ENCODE measurements around the gene TSEN34. TPM values are rescaled to one million over a fixed set of nuclear protein-coding genes. Genes with fewer than 3 reads are reported as not detected.
"Not testable (repeated sequence)": the region's sequence is repeated elsewhere in the genome, so short reads cannot be mapped to it uniquely, and the experiment has no call there.

Gene TSEN34
- total and polyA plus RNA-seq, 2 donors (not counting 1 experiment from before 2014, with no cell fraction given) = 22.5 to 57.8 TPM

GRCh38 chr19:54209058-54209810 lies 18.1 kb downstream of the TSEN34 start:
- Histone ChIP-seq H3K27me3 (ENCODE audit: control insufficient read depth, insufficient read depth, low read length) (no peaks in the 10 kb centered on the region), H3K9ac (ENCODE audit: insufficient read depth, low read length) (peak overlapping the region; percentile 16), H3K4me2 (ENCODE audit: extremely low read depth, insufficient read depth, low read length) (peak overlapping the region; percentile 0), H3K4me1 (ENCODE audit: control insufficient read depth, extremely low read depth, insufficient read depth, low read length) (peaks cover 26% of the 10 kb centered on the region), H3K27ac (ENCODE audit: insufficient read depth, low read length) (peak overlapping the region; percentile 61), H3K79me2 (ENCODE audit: control insufficient read depth, insufficient read depth, low read length) (peaks cover 49% of the 10 kb centered on the region), H2AFZ (ENCODE audit: low read length) (no peak overlapping the region), H3K9me3 (ENCODE audit: control insufficient read depth, insufficient read depth, low read depth, low read length) (no peaks in the 10 kb centered on the region), H3K4me3 (replicated peaks in 1 of 4; ENCODE audit: control extremely low read depth in 1 of 4, insufficient read depth in 1 of 4, low read depth in 3 of 4, low read length in 4 of 4) (no peak overlapping the region), H3K36me3 (ENCODE audit: control insufficient read depth, insufficient read depth, low read length) (peaks cover 22% of the 10 kb centered on the region), H4K20me1 (ENCODE audit: control insufficient read depth, extremely low read depth, insufficient read depth, low read length) (no peaks in the 10 kb centered on the region)
- no peak for TF ChIP-seq CTCF (conservative IDR thresholded peaks at IDR 0.05 in 1 of 2, IDR thresholded peaks at IDR 0.05 in 1 of 2; ENCODE audit: low read depth in 1 of 2, low read length in 2 of 2)
- no peak for TF ChIP-seq EZH2 (IDR thresholded peaks at IDR 0.05; ENCODE audit: low read length, missing control alignments)
- peak in 1 of 2 donors; percentile 6 for DNase-seq (ENCODE audit: low read depth in 2 of 2)

GRCh38 chr19:54209811-54210494 lies 18.8 kb downstream of the TSEN34 start:
- Histone ChIP-seq H3K4me1 (ENCODE audit: control insufficient read depth, extremely low read depth, insufficient read depth, low read length) (peaks cover 26% of the 10 kb centered on the region), H3K36me3 (ENCODE audit: control insufficient read depth, insufficient read depth, low read length) (peaks cover 19% of the 10 kb centered on the region), H3K27me3 (ENCODE audit: control insufficient read depth, insufficient read depth, low read length) (no peaks in the 10 kb centered on the region), H3K27ac (ENCODE audit: insufficient read depth, low read length) (peak overlapping the region; percentile 61), H2AFZ (ENCODE audit: low read length) (no peak overlapping the region), H3K4me3 (replicated peaks in 1 of 4; ENCODE audit: control extremely low read depth in 1 of 4, insufficient read depth in 1 of 4, low read depth in 3 of 4, low read length in 4 of 4) (peak overlapping the region in 1 of 4 experiments; percentile 37), H3K9ac (ENCODE audit: insufficient read depth, low read length) (no peak overlapping the region), H3K79me2 (ENCODE audit: control insufficient read depth, insufficient read depth, low read length) (peaks cover 42% of the 10 kb centered on the region), H3K4me2 (ENCODE audit: extremely low read depth, insufficient read depth, low read length) (peak overlapping the region; percentile 54), H3K9me3 (ENCODE audit: control insufficient read depth, insufficient read depth, low read depth, low read length) (no peaks in the 10 kb centered on the region), H4K20me1 (ENCODE audit: control insufficient read depth, extremely low read depth, insufficient read depth, low read length) (no peaks in the 10 kb centered on the region)
- DNase-seq (ENCODE audit: low read depth in 2 of 2) = peak; percentile 97 to 99
- no peak for TF ChIP-seq CTCF (conservative IDR thresholded peaks at IDR 0.05 in 1 of 2, IDR thresholded peaks at IDR 0.05 in 1 of 2; ENCODE audit: low read depth in 1 of 2, low read length in 2 of 2)
- TF ChIP-seq EZH2 (IDR thresholded peaks at IDR 0.05; ENCODE audit: low read length, missing control alignments) = no peak

- TF ChIP-seq EZH2 (IDR thresholded peaks at IDR 0.05; ENCODE audit: low read length, missing control alignments) (no peak), CTCF (conservative IDR thresholded peaks at IDR 0.05 in 1 of 2, IDR thresholded peaks at IDR 0.05 in 1 of 2; ENCODE audit: low read depth in 1 of 2, low read length in 2 of 2) (no peak)
- Histone ChIP-seq H4K20me1 (ENCODE audit: control insufficient read depth, extremely low read depth, insufficient read depth, low read length) (no peaks in the 10 kb centered on the region), H2AFZ (ENCODE audit: low read length) (no peak overlapping the region), H3K27me3 (ENCODE audit: control insufficient read depth, insufficient read depth, low read length) (no peaks in the 10 kb centered on the region), H3K9ac (ENCODE audit: insufficient read depth, low read length) (no peak overlapping the region), H3K79me2 (ENCODE audit: control insufficient read depth, insufficient read depth, low read length) (peaks cover 29% of the 10 kb centered on the region), H3K9me3 (ENCODE audit: control insufficient read depth, insufficient read depth, low read depth, low read length) (no peaks in the 10 kb centered on the region), H3K4me2 (ENCODE audit: extremely low read depth, insufficient read depth, low read length) (no peak overlapping the region), H3K4me3 (replicated peaks in 1 of 4; ENCODE audit: control extremely low read depth in 1 of 4, insufficient read depth in 1 of 4, low read depth in 3 of 4, low read length in 4 of 4) (no peak overlapping the region), H3K4me1 (ENCODE audit: control insufficient read depth, extremely low read depth, insufficient read depth, low read length) (peaks cover 26% of the 10 kb centered on the region), H3K27ac (ENCODE audit: insufficient read depth, low read length) (peak overlapping the region; percentile 61), H3K36me3 (ENCODE audit: control insufficient read depth, insufficient read depth, low read length) (peaks cover 20% of the 10 kb centered on the region)
- no peak for DNase-seq (ENCODE audit: low read depth in 2 of 2)
These were observed 20.1 kb downstream of the TSEN34 start for GRCh38 chr19:54211235-54211634.

GRCh38 chr19:54214217-54214616 lies 23.1 kb downstream of the TSEN34 start:
- DNase-seq (ENCODE audit: low read depth in 2 of 2); H3K4me2 ChIP-seq (ENCODE audit: extremely low read depth, insufficient read depth, low read length); H4K20me1 ChIP-seq (ENCODE audit: control insufficient read depth, extremely low read depth, insufficient read depth, low read length): not testable (repeated sequence)

More at GRCh38 chr19:54214217-54214616, 23.1 kb downstream of the TSEN34 start:
- H3K27me3 ChIP-seq (ENCODE audit: control insufficient read depth, insufficient read depth, low read length); H3K4me3 ChIP-seq (replicated peaks in 1 of 4; ENCODE audit: control extremely low read depth in 1 of 4, insufficient read depth in 1 of 4, low read depth in 3 of 4, low read length in 4 of 4); H3K36me3 ChIP-seq (ENCODE audit: control insufficient read depth, insufficient read depth, low read length); H3K4me1 ChIP-seq (ENCODE audit: control insufficient read depth, extremely low read depth, insufficient read depth, low read length); H3K27ac ChIP-seq (ENCODE audit: insufficient read depth, low read length); H3K79me2 ChIP-seq (ENCODE audit: control insufficient read depth, insufficient read depth, low read length); H3K9me3 ChIP-seq (ENCODE audit: control insufficient read depth, insufficient read depth, low read depth, low read length); H3K9ac ChIP-seq (ENCODE audit: insufficient read depth, low read length); H2AFZ ChIP-seq (ENCODE audit: low read length): not testable (repeated sequence)

All from fibroblast of lung (primary cell).